NOMO-1 (cell line): ENCODE measurements around the gene WBP2NL.

Experiments used
- DNase-seq, 2 experiments: peaks; one replicate each; lab custom pipeline; 2025; ENCODE audit not compliant: unreplicated experiment in 2 of 2; lab: John Stamatoyannopoulos, UW

The WBP2NL gene

GRCh38 chr22:41976961-41977566 lies 21.5 kb upstream of the WBP2NL start:
- no peak for DNase-seq

GRCh38 chr22:41978732-41979131 lies 19.9 kb upstream of the WBP2NL start:
- DNase-seq = no peak

GRCh38 chr22:41979423-41980250 lies 19.0 kb upstream of the WBP2NL start:
- DNase-seq = no peak

GRCh38 chr22:41982865-41983264 lies 15.7 kb upstream of the WBP2NL start:
- DNase-seq = no peak

- peak; percentile 59 to 81 for DNase-seq
These were observed 14.8 kb upstream of the WBP2NL start for GRCh38 chr22:41983513-41984405.

GRCh38 chr22:41987276-41987675 lies 11.3 kb upstream of the WBP2NL start:
- no peak for DNase-seq

- DNase-seq = no peak
These were observed 9.3 kb upstream of the WBP2NL start for GRCh38 chr22:41989246-41989645.

- DNase-seq = no peak
These were observed 7.5 kb upstream of the WBP2NL start for GRCh38 chr22:41991111-41991510.

GRCh38 chr22:41992496-41992895 lies 6.1 kb upstream of the WBP2NL start:
- no peak for DNase-seq

- DNase-seq = no peak
These were observed 3.4 kb upstream of the WBP2NL start for GRCh38 chr22:41995211-41995610.

- DNase-seq = no peak
These were observed 1.8 kb upstream of the WBP2NL start for GRCh38 chr22:41996826-41997225.

- no peak for DNase-seq
These were observed 1.9 kb downstream of the WBP2NL start for GRCh38 chr22:42000466-42000865.

- DNase-seq = no peak
These were observed 2.5 kb downstream of the WBP2NL start for GRCh38 chr22:42001121-42001520.

- DNase-seq = no peak
These were observed 3.1 kb downstream of the WBP2NL start for GRCh38 chr22:42001706-42002105.

- no peak for DNase-seq
These were observed 9.3 kb downstream of the WBP2NL start for GRCh38 chr22:42007922-42008321.

GRCh38 chr22:42010778-42011177 lies 12.2 kb downstream of the WBP2NL start:
- no peak for DNase-seq

- DNase-seq = no peak
These were observed 14.8 kb downstream of the WBP2NL start for GRCh38 chr22:42013385-42013784.

- DNase-seq = no peak
These were observed 17.5 kb downstream of the WBP2NL start for GRCh38 chr22:42016111-42016510.

- no peak for DNase-seq
These were observed 19.6 kb downstream of the WBP2NL start for GRCh38 chr22:42018224-42018623.

GRCh38 chr22:42021571-42021970 lies 23.0 kb downstream of the WBP2NL start:
- no peak for DNase-seq

- peak; percentile 51 to 80 for DNase-seq
These were observed 23.7 kb downstream of the WBP2NL start for GRCh38 chr22:42022162-42022847.
